HG02763 (cell line): ENCODE data around the gene KMT5B.

Source experiments
- ATAC-seq: cut with Tn5 transposase; IDR thresholded peaks from one replicate; pipeline ENCODE4 v1.9.1; 2021; ENCODE audit warnings: mild to moderate bottlenecking, moderate library complexity; ENCODE audit not compliant: unreplicated experiment

KMT5B gene

GRCh38 chr11:68146704-68147474 is 66.2 kb downstream of the KMT5B start:
- ATAC-seq = no peak

- no peak for ATAC-seq
Measured at GRCh38 chr11:68146010-68146540, 67.0 kb downstream of the KMT5B start.

- no peak for ATAC-seq
Measured at GRCh38 chr11:68145120-68145866, 67.8 kb downstream of the KMT5B start.

- ATAC-seq = no peak
Measured at GRCh38 chr11:68143310-68143689, 69.8 kb downstream of the KMT5B start.

- ATAC-seq = no peak
Measured at GRCh38 chr11:68142441-68143309, 70.4 kb downstream of the KMT5B start.

GRCh38 chr11:68142028-68142412 is 71.1 kb downstream of the KMT5B start:
- ATAC-seq = no peak

GRCh38 chr11:68141246-68142027 is 71.7 kb downstream of the KMT5B start:
- no peak for ATAC-seq

GRCh38 chr11:68140496-68141245 is 72.4 kb downstream of the KMT5B start:
- no peak for ATAC-seq

GRCh38 chr11:68138237-68138636 is 74.9 kb downstream of the KMT5B start:
- no peak for ATAC-seq

- ATAC-seq = no peak
Measured at GRCh38 chr11:68137833-68138232, 75.3 kb downstream of the KMT5B start.

GRCh38 chr11:68136866-68137265 is 76.2 kb downstream of the KMT5B start:
- ATAC-seq = no peak

- no peak for ATAC-seq
Measured at GRCh38 chr11:68135161-68135560, 77.9 kb downstream of the KMT5B start.

- no peak for ATAC-seq
Measured at GRCh38 chr11:68133761-68134160, 79.3 kb downstream of the KMT5B start.

- ATAC-seq = no peak
Measured at GRCh38 chr11:68130121-68130520, 83.0 kb downstream of the KMT5B start.

GRCh38 chr11:68128682-68129327 is 84.3 kb downstream of the KMT5B start:
- no peak for ATAC-seq

GRCh38 chr11:68127714-68128681 is 85.1 kb downstream of the KMT5B start:
- ATAC-seq = no peak

GRCh38 chr11:68125164-68125563 is 87.9 kb downstream of the KMT5B start:
- no peak for ATAC-seq

GRCh38 chr11:68122936-68123539 is 90.1 kb downstream of the KMT5B start:
- no peak for ATAC-seq
